ENCODE data around the gene BANK1.

BANK1 gene

GRCh38 chr4:101961144-101961543 lies 170.6 kb downstream of the BANK1 start:
- Mint-ChIP-seq H3K27ac (no peak overlapping the region), H3K4me1 (peaks cover 7% of the 10 kb centered on the region), H3K4me3 (no peak overlapping the region), H3K27me3 (ENCODE audit: low read depth, poor library complexity) (no peaks in the 10 kb centered on the region), H3K36me3 (ENCODE audit: low read depth) (no peaks in the 10 kb centered on the region), H3K9me3 (no peaks in the 10 kb centered on the region)
- no peak for TF ChIP-seq CTCF (IDR thresholded peaks at IDR 0.05)
- DNase-seq: no peak

- H3K27ac Mint-ChIP-seq: peak overlapping the region; percentile 54
- peaks cover 27% of the 10 kb centered on the region for H3K4me1 Mint-ChIP-seq
- H3K4me3 Mint-ChIP-seq: no peak overlapping the region
- peaks cover 7% of the 10 kb centered on the region for H3K27me3 Mint-ChIP-seq (ENCODE audit: low read depth, poor library complexity)
- no peaks in the 10 kb centered on the region for H3K36me3 Mint-ChIP-seq (ENCODE audit: low read depth)
- H3K9me3 Mint-ChIP-seq: no peaks in the 10 kb centered on the region
- no peak for TF ChIP-seq CTCF (IDR thresholded peaks at IDR 0.05)
- no peak for DNase-seq
Measured at GRCh38 chr4:101967697-101968346, 177.3 kb downstream of the BANK1 start.

- no peak overlapping the region for H3K4me3 Mint-ChIP-seq
Measured at GRCh38 chr4:101968364-101968763, 177.8 kb downstream of the BANK1 start.

GRCh38 chr4:101969965-101970364 lies 179.4 kb downstream of the BANK1 start:
- H3K4me1 Mint-ChIP-seq: peaks cover 27% of the 10 kb centered on the region
- H3K9me3 Mint-ChIP-seq: no peaks in the 10 kb centered on the region
- DNase-seq: no peak
- peaks cover 7% of the 10 kb centered on the region for H3K27me3 Mint-ChIP-seq (ENCODE audit: low read depth, poor library complexity)
- no peak for TF ChIP-seq CTCF (IDR thresholded peaks at IDR 0.05)
- H3K36me3 Mint-ChIP-seq (ENCODE audit: low read depth): no peaks in the 10 kb centered on the region
- H3K4me3 Mint-ChIP-seq: no peak overlapping the region
- H3K27ac Mint-ChIP-seq: no peak overlapping the region

More at GRCh38 chr4:101968364-101968763, 177.8 kb downstream of the BANK1 start:
- Mint-ChIP-seq H3K9me3 (no peaks in the 10 kb centered on the region), H3K27ac (no peak overlapping the region), H3K27me3 (ENCODE audit: low read depth, poor library complexity) (peaks cover 7% of the 10 kb centered on the region), H3K36me3 (ENCODE audit: low read depth) (no peaks in the 10 kb centered on the region), H3K4me1 (peaks cover 27% of the 10 kb centered on the region)
- no peak for TF ChIP-seq CTCF (IDR thresholded peaks at IDR 0.05)
- no peak for DNase-seq

- Mint-ChIP-seq H3K27ac (peak overlapping the region; percentile 70), H3K27me3 (ENCODE audit: low read depth, poor library complexity) (peaks cover 7% of the 10 kb centered on the region), H3K4me3 (no peak overlapping the region), H3K9me3 (no peaks in the 10 kb centered on the region), H3K4me1 (peaks cover 27% of the 10 kb centered on the region), H3K36me3 (ENCODE audit: low read depth) (no peaks in the 10 kb centered on the region)
- TF ChIP-seq CTCF (IDR thresholded peaks at IDR 0.05): no peak
- peak; percentile 4 for DNase-seq
Measured at GRCh38 chr4:101970547-101971155, 180.1 kb downstream of the BANK1 start.

DNA sequence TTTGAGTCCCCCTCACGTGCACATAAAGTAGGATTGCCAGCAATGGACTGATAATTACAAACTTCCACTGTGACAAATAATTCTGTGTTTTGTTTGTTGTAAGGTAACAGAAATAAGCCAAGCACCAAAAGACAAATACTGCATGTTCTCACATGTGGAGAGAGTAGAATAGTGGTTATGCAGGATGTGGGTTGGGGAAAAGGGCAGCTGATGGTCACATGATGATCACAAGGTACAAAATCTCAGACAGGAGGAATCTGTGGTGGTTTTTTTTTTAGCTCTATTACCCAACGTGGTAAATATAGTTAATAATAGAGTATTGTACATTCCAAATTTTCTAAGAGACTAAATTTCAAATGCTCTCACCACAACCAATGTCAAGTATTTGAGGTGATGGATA lies 182.3 kb downstream of the BANK1 start:
- no peak for DNase-seq
- peaks cover 6% of the 10 kb centered on the region for H3K27me3 Mint-ChIP-seq (ENCODE audit: low read depth, poor library complexity)
- H3K27ac Mint-ChIP-seq: no peak overlapping the region
- H3K9me3 Mint-ChIP-seq: no peaks in the 10 kb centered on the region
- H3K4me3 Mint-ChIP-seq: no peak overlapping the region
- no peak for TF ChIP-seq CTCF (IDR thresholded peaks at IDR 0.05)
- peaks cover 27% of the 10 kb centered on the region for H3K4me1 Mint-ChIP-seq
- H3K36me3 Mint-ChIP-seq (ENCODE audit: low read depth): no peaks in the 10 kb centered on the region
